ENCODE data around the gene CGB1. TPM values are rescaled to one million over a fixed set of nuclear protein-coding genes. Genes with fewer than 3 reads are reported as not detected.
"Not testable (repeated sequence)": the region's sequence is repeated elsewhere in the genome, so short reads cannot be mapped to it uniquely, and the experiment has no call there.

CGB1 gene
- total and polyA plus RNA-seq, 10 of the 15 experiments (the other 5 are each of a cell fraction or from before 2014, with no cell fraction given): not detected

- H3K27me3 ChIP-seq (replicated peaks in 1 of 2; ENCODE audit: control insufficient read depth in 2 of 2, insufficient read depth in 2 of 2, low read length in 1 of 2); DNase-seq (ENCODE audit: low read depth, low spot score); in situ Hi-C loops (cut with MboI); RAD21 ChIA-PET (ENCODE audit: unreplicated experiment); FAIRE-seq; H3K4me1 ChIP-seq (ENCODE audit: control insufficient read depth, insufficient read depth, low read length); H2AFZ ChIP-seq (ENCODE audit: control insufficient read depth, low read depth, low read length); POLR2A ChIA-PET; intact Hi-C loops (cut with micrococcal nuclease; ENCODE audit: unreplicated experiment); H4K20me1 ChIP-seq (ENCODE audit: control insufficient read depth, insufficient read depth); H3K79me2 ChIP-seq (ENCODE audit: control insufficient read depth, insufficient read depth, low read length); H3K9ac ChIP-seq (ENCODE audit: control insufficient read depth, insufficient read depth, low read length); H3K4me3 ChIP-seq; CTCF ChIA-PET; H3K9me3 ChIP-seq (replicated peaks; ENCODE audit: control insufficient read depth, insufficient read depth, low read length); H3K4me2 ChIP-seq (ENCODE audit: control insufficient read depth, insufficient read depth); SMC1A ChIA-PET (ENCODE audit: uncharacterized antibody, unreplicated experiment); ATAC-seq; BruUV-seq (replicated peaks); H3K36me3 ChIP-seq (ENCODE audit: control insufficient read depth in 2 of 2, insufficient read depth in 2 of 2, low read length in 1 of 2); H3K27ac ChIP-seq (ENCODE audit: control insufficient read depth, insufficient read depth): not testable (repeated sequence)
- WGBS (ENCODE audit: insufficient coverage, insufficient replicate concordance, low lambda C conversion rate, missing lambda C conversion rate): 55% methylated on average over 23 of the region's 24 CpGs
Measured at GRCh38 chr19:49050376-49051033, 13.8 kb upstream of the CGB1 start.

- intact Hi-C loops (cut with micrococcal nuclease; ENCODE audit: unreplicated experiment); FAIRE-seq; H3K9me3 ChIP-seq (replicated peaks; ENCODE audit: control insufficient read depth, insufficient read depth, low read length); H3K36me3 ChIP-seq (ENCODE audit: control insufficient read depth in 2 of 2, insufficient read depth in 2 of 2, low read length in 1 of 2); H3K4me3 ChIP-seq; in situ Hi-C loops (cut with MboI); RAD21 ChIA-PET (ENCODE audit: unreplicated experiment); DNase-seq (ENCODE audit: low read depth, low spot score); CTCF ChIA-PET; H4K20me1 ChIP-seq (ENCODE audit: control insufficient read depth, insufficient read depth); H3K4me2 ChIP-seq (ENCODE audit: control insufficient read depth, insufficient read depth); H3K4me1 ChIP-seq (ENCODE audit: control insufficient read depth, insufficient read depth, low read length); H3K9ac ChIP-seq (ENCODE audit: control insufficient read depth, insufficient read depth, low read length); ATAC-seq; H3K27ac ChIP-seq (ENCODE audit: control insufficient read depth, insufficient read depth); H3K27me3 ChIP-seq (replicated peaks in 1 of 2; ENCODE audit: control insufficient read depth in 2 of 2, insufficient read depth in 2 of 2, low read length in 1 of 2); H2AFZ ChIP-seq (ENCODE audit: control insufficient read depth, low read depth, low read length); POLR2A ChIA-PET; BruUV-seq (replicated peaks); H3K79me2 ChIP-seq (ENCODE audit: control insufficient read depth, insufficient read depth, low read length); SMC1A ChIA-PET (ENCODE audit: uncharacterized antibody, unreplicated experiment): not testable (repeated sequence)
- 5% methylated on average over 2 of the region's 4 CpGs for WGBS (ENCODE audit: insufficient coverage, insufficient replicate concordance, low lambda C conversion rate, missing lambda C conversion rate)
Measured at GRCh38 chr19:49049834-49050233, 13.1 kb upstream of the CGB1 start.

- in situ Hi-C loops (cut with MboI); CTCF ChIA-PET; H3K4me1 ChIP-seq (ENCODE audit: control insufficient read depth, insufficient read depth, low read length); BruUV-seq (replicated peaks); SMC1A ChIA-PET (ENCODE audit: uncharacterized antibody, unreplicated experiment); H3K27me3 ChIP-seq (replicated peaks in 1 of 2; ENCODE audit: control insufficient read depth in 2 of 2, insufficient read depth in 2 of 2, low read length in 1 of 2); H3K4me3 ChIP-seq; H4K20me1 ChIP-seq (ENCODE audit: control insufficient read depth, insufficient read depth); RAD21 ChIA-PET (ENCODE audit: unreplicated experiment); H3K79me2 ChIP-seq (ENCODE audit: control insufficient read depth, insufficient read depth, low read length); H3K9me3 ChIP-seq (replicated peaks; ENCODE audit: control insufficient read depth, insufficient read depth, low read length); H3K36me3 ChIP-seq (ENCODE audit: control insufficient read depth in 2 of 2, insufficient read depth in 2 of 2, low read length in 1 of 2); H3K27ac ChIP-seq (ENCODE audit: control insufficient read depth, insufficient read depth); H3K9ac ChIP-seq (ENCODE audit: control insufficient read depth, insufficient read depth, low read length); DNase-seq (ENCODE audit: low read depth, low spot score); H2AFZ ChIP-seq (ENCODE audit: control insufficient read depth, low read depth, low read length); POLR2A ChIA-PET; intact Hi-C loops (cut with micrococcal nuclease; ENCODE audit: unreplicated experiment); FAIRE-seq; H3K4me2 ChIP-seq (ENCODE audit: control insufficient read depth, insufficient read depth); ATAC-seq: not testable (repeated sequence)
- 50% methylated on average over 6 of the region's 12 CpGs for WGBS (ENCODE audit: insufficient coverage, insufficient replicate concordance, low lambda C conversion rate, missing lambda C conversion rate)
Measured at GRCh38 chr19:49049011-49049410, 12.3 kb upstream of the CGB1 start, which contains the start of gene CGB8. Gene CGB8 (minus strand): TSS chr19:49049111. CDS start chr19:49048739, 372 bp downstream.

- H3K4me1 ChIP-seq (ENCODE audit: control insufficient read depth, insufficient read depth, low read length); H3K4me2 ChIP-seq (ENCODE audit: control insufficient read depth, insufficient read depth); in situ Hi-C loops (cut with MboI); POLR2A ChIA-PET; H2AFZ ChIP-seq (ENCODE audit: control insufficient read depth, low read depth, low read length); H3K4me3 ChIP-seq; ATAC-seq; RAD21 ChIA-PET (ENCODE audit: unreplicated experiment); H3K27me3 ChIP-seq (replicated peaks in 1 of 2; ENCODE audit: control insufficient read depth in 2 of 2, insufficient read depth in 2 of 2, low read length in 1 of 2); intact Hi-C loops (cut with micrococcal nuclease; ENCODE audit: unreplicated experiment); H3K27ac ChIP-seq (ENCODE audit: control insufficient read depth, insufficient read depth); SMC1A ChIA-PET (ENCODE audit: uncharacterized antibody, unreplicated experiment); H4K20me1 ChIP-seq (ENCODE audit: control insufficient read depth, insufficient read depth); BruUV-seq (replicated peaks); H3K9ac ChIP-seq (ENCODE audit: control insufficient read depth, insufficient read depth, low read length); FAIRE-seq; H3K9me3 ChIP-seq (replicated peaks; ENCODE audit: control insufficient read depth, insufficient read depth, low read length); CTCF ChIA-PET; H3K79me2 ChIP-seq (ENCODE audit: control insufficient read depth, insufficient read depth, low read length); DNase-seq (ENCODE audit: low read depth, low spot score); H3K36me3 ChIP-seq (ENCODE audit: control insufficient read depth in 2 of 2, insufficient read depth in 2 of 2, low read length in 1 of 2): not testable (repeated sequence)
- WGBS (ENCODE audit: insufficient coverage, insufficient replicate concordance, low lambda C conversion rate, missing lambda C conversion rate): 42% methylated on average over 14 of the region's 15 CpGs
Measured at GRCh38 chr19:49043548-49043947, 6.9 kb upstream of the CGB1 start, which contains the start of gene CGB5. Gene CGB5 (plus strand): TSS chr19:49043848. CDS start chr19:49044210, 362 bp downstream.
